ENCODE results near the gene PYCARD. TPM values are rescaled to one million over a fixed set of nuclear protein-coding genes. Genes with fewer than 3 reads are reported as not detected.
"Not testable (repeated sequence)": the region's sequence is repeated elsewhere in the genome, so short reads cannot be mapped to it uniquely, and the experiment has no call there.

Gene PYCARD
- 2.3 and 3.0 TPM in 2 replicates for total RNA-seq
- polyA plus RNA-seq (2012), result 1.7 TPM

- DNase-seq (ENCODE audit: low read depth), result no peak
Observed at GRCh38 chr16:31202414-31203375, at the start of gene PYCARD. Gene PYCARD (minus strand): TSS chr16:31202760. CDS start chr16:31202690, 70 bp downstream.

GRCh38 chr16:31251435-31251834 is 48.9 kb upstream of the PYCARD start:
- DNase-seq (ENCODE audit: low read depth), result no peak

GRCh38 chr16:31250782-31251384 is 48.3 kb upstream of the PYCARD start:
- no peak for DNase-seq (ENCODE audit: low read depth)

GRCh38 chr16:31248344-31248743 is 45.8 kb upstream of the PYCARD start:
- no peak for DNase-seq (ENCODE audit: low read depth)

- DNase-seq (ENCODE audit: low read depth), result no peak
Observed at GRCh38 chr16:31246296-31246695, 43.7 kb upstream of the PYCARD start.

GRCh38 chr16:31245598-31245997 is 43.0 kb upstream of the PYCARD start:
- not testable (repeated sequence) for DNase-seq (ENCODE audit: low read depth)

- DNase-seq (ENCODE audit: low read depth), result no peak
Observed at GRCh38 chr16:31243734-31244670, 41.4 kb upstream of the PYCARD start.

GRCh38 chr16:31242206-31242605 is 39.6 kb upstream of the PYCARD start:
- DNase-seq (ENCODE audit: low read depth), result peak; percentile 32

- DNase-seq (ENCODE audit: low read depth), result no peak
Observed at GRCh38 chr16:31238041-31238440, 35.5 kb upstream of the PYCARD start.

GRCh38 chr16:31229501-31229900 is 26.9 kb upstream of the PYCARD start:
- DNase-seq (ENCODE audit: low read depth), result no peak

GRCh38 chr16:31228206-31228605 is 25.6 kb upstream of the PYCARD start:
- no peak for DNase-seq (ENCODE audit: low read depth)

GRCh38 chr16:31225193-31225592 is 22.6 kb upstream of the PYCARD start:
- DNase-seq (ENCODE audit: low read depth), result no peak

GRCh38 chr16:31224092-31224955 is 21.8 kb upstream of the PYCARD start:
- DNase-seq (ENCODE audit: low read depth), result no peak

- no peak for DNase-seq (ENCODE audit: low read depth)
Observed at GRCh38 chr16:31223044-31223443, 20.5 kb upstream of the PYCARD start.

GRCh38 chr16:31221357-31222160 is 19.0 kb upstream of the PYCARD start:
- DNase-seq (ENCODE audit: low read depth), result no peak

GRCh38 chr16:31219154-31219741 is 16.7 kb upstream of the PYCARD start:
- DNase-seq (ENCODE audit: low read depth), result no peak

GRCh38 chr16:31217136-31217530 is 14.6 kb upstream of the PYCARD start:
- no peak for DNase-seq (ENCODE audit: low read depth)

- DNase-seq (ENCODE audit: low read depth), result no peak
Observed at GRCh38 chr16:31216422-31217135, 14.0 kb upstream of the PYCARD start, which contains the start of gene PYDC1. Gene PYDC1 (minus strand): TSS chr16:31217135. CDS start chr16:31217028, 107 bp downstream.

All from myocyte (in vitro differentiated cells).